HEK293 (cell line): ENCODE measurements around the gene UCP3.

Experiments
- CTCF ChIA-PET: fragments of 350-600 bp; formaldehyde crosslinking; extraction: SDS; loops from one replicate; lab custom pipeline; 2021; ENCODE audit warnings: antibody characterized with exemption; lab: Yijun Ruan, JAX
- POLR2A ChIA-PET: fragments of 300-600 bp; formaldehyde crosslinking; extraction: SDS; loops from one replicate; lab custom pipeline; 2020; ENCODE audit warnings: antibody characterized with exemption, inconsistent platforms; lab: Yijun Ruan, JAX
- H3K27ac ChIP-seq: fragments of 200-500 bp; sonication (Bioruptor generic); 2 replicates; pipeline ENCODE4 v1.5.1; 2014; ENCODE audit warnings: low read depth, low read length, control low read depth, inconsistent platforms; ENCODE audit errors: extremely low read depth
- H3K36me3 ChIP-seq, 2 experiments: fragments of 200-500 bp in 1 of 2; sonication (Bioruptor generic) in 1 of 2; 1 replicate in 1 of 2; 2 replicates in 1 of 2; pipeline ENCODE4 v1.5.1; 2014 to 2017; ENCODE audit warnings: inconsistent platforms in 2 of 2, low read length in 2 of 2; ENCODE audit not compliant: control insufficient read depth in 2 of 2, insufficient read depth in 1 of 2
- H3K4me1 ChIP-seq: fragments of 200-500 bp; sonication (Bioruptor generic); 2 replicates; pipeline ENCODE4 v1.5.1; 2014; ENCODE audit warnings: mild to moderate bottlenecking, low read length, inconsistent platforms; ENCODE audit not compliant: control insufficient read depth, insufficient read depth
- H3K4me3 ChIP-seq: 2 replicates; pipeline ENCODE4 v1.5.1; 2011; ENCODE audit warnings: low read depth, mild to moderate bottlenecking, control low read depth, low read length, moderate library complexity
- H3K9me3 ChIP-seq: fragments of 200-500 bp; sonication (Bioruptor generic); 2 replicates; pipeline ENCODE4 v1.5.1; 2014; ENCODE audit warnings: low read depth, low read length, inconsistent platforms; ENCODE audit not compliant: control insufficient read depth, insufficient read depth
- GFI1B ChIP-seq: fragments of 450-650 bp; formaldehyde crosslinking; IDR thresholded peaks from 2 replicates; pipeline ENCODE4 v1.5.1; 2016; ENCODE audit warnings: missing biosample characterization, missing genetic modification characterization
- KLF17 ChIP-seq: fragments of 450-650 bp; formaldehyde crosslinking; IDR thresholded peaks from 2 replicates; pipeline ENCODE4 v1.5.1; 2016; ENCODE audit warnings: missing biosample characterization, missing genetic modification characterization
- ZNF433 ChIP-seq: fragments of 450-650 bp; formaldehyde crosslinking; IDR thresholded peaks from 2 replicates; pipeline ENCODE4 v1.5.1; 2016; ENCODE audit warnings: missing biosample characterization, missing genetic modification characterization, low read depth
- ZNF514 ChIP-seq: fragments of 450-650 bp; formaldehyde crosslinking; IDR thresholded peaks from 2 replicates; pipeline ENCODE4 v1.5.1; 2016; ENCODE audit warnings: missing biosample characterization, missing genetic modification characterization
- ZNF549 ChIP-seq: fragments of 450-650 bp; IDR thresholded peaks from 2 replicates; pipeline ENCODE4 v1.5.1; 2018; ENCODE audit warnings: missing biosample characterization, missing genetic modification characterization, mild to moderate bottlenecking, inconsistent platforms, moderate library complexity
- ZNF558 ChIP-seq: fragments of 450-650 bp; formaldehyde crosslinking; IDR thresholded peaks from 2 replicates; pipeline ENCODE4 v1.5.1; 2016; ENCODE audit warnings: missing biosample characterization, missing genetic modification characterization
- ZNF626 ChIP-seq: fragments of 450-650 bp; sonication (Bioruptor Pico); formaldehyde crosslinking; IDR thresholded peaks from 2 replicates; pipeline ENCODE4 v1.5.1; 2018; ENCODE audit warnings: missing biosample characterization, missing genetic modification characterization, inconsistent platforms
- ZNF792 ChIP-seq: fragments of 450-650 bp; formaldehyde crosslinking; IDR thresholded peaks from 2 replicates; pipeline ENCODE4 v1.5.1; 2016; ENCODE audit warnings: missing biosample characterization, missing genetic modification characterization
- TF ChIP-seq, protein P1 (sequence below): fragments of 450-650 bp; formaldehyde crosslinking; conservative IDR thresholded peaks from 2 replicates; pipeline ENCODE4 v1.5.1; 2016; ENCODE audit warnings: low read depth, missing biosample characterization, missing genetic modification characterization
- TF ChIP-seq, protein P2 (sequence below): fragments of 450-650 bp; formaldehyde crosslinking; conservative IDR thresholded peaks from 2 replicates; pipeline ENCODE4 v1.5.1; 2016; ENCODE audit warnings: low read depth, missing biosample characterization, missing genetic modification characterization
- TF ChIP-seq, protein P3 (sequence below): fragments of 450-650 bp; formaldehyde crosslinking; IDR thresholded peaks from 2 replicates; pipeline ENCODE4 v1.5.1; 2016; ENCODE audit warnings: missing biosample characterization, missing genetic modification characterization
- TF ChIP-seq, protein P4 (sequence below): fragments of 450-650 bp; formaldehyde crosslinking; IDR thresholded peaks from 2 replicates; pipeline ENCODE4 v1.5.1; 2016; ENCODE audit warnings: missing biosample characterization, missing genetic modification characterization, borderline replicate concordance

UCP3 gene

GRCh38 chr11:74002832-74003231, 6.1 kb downstream of the UCP3 start:
- POLR2A ChIA-PET = no interaction called here
- no peak for TF ChIP-seq ZNF626 (tag by site-specific recombination)
- TF ChIP-seq ZNF514 (tag by site-specific recombination) = no peak
- TF ChIP-seq, protein P1, sequence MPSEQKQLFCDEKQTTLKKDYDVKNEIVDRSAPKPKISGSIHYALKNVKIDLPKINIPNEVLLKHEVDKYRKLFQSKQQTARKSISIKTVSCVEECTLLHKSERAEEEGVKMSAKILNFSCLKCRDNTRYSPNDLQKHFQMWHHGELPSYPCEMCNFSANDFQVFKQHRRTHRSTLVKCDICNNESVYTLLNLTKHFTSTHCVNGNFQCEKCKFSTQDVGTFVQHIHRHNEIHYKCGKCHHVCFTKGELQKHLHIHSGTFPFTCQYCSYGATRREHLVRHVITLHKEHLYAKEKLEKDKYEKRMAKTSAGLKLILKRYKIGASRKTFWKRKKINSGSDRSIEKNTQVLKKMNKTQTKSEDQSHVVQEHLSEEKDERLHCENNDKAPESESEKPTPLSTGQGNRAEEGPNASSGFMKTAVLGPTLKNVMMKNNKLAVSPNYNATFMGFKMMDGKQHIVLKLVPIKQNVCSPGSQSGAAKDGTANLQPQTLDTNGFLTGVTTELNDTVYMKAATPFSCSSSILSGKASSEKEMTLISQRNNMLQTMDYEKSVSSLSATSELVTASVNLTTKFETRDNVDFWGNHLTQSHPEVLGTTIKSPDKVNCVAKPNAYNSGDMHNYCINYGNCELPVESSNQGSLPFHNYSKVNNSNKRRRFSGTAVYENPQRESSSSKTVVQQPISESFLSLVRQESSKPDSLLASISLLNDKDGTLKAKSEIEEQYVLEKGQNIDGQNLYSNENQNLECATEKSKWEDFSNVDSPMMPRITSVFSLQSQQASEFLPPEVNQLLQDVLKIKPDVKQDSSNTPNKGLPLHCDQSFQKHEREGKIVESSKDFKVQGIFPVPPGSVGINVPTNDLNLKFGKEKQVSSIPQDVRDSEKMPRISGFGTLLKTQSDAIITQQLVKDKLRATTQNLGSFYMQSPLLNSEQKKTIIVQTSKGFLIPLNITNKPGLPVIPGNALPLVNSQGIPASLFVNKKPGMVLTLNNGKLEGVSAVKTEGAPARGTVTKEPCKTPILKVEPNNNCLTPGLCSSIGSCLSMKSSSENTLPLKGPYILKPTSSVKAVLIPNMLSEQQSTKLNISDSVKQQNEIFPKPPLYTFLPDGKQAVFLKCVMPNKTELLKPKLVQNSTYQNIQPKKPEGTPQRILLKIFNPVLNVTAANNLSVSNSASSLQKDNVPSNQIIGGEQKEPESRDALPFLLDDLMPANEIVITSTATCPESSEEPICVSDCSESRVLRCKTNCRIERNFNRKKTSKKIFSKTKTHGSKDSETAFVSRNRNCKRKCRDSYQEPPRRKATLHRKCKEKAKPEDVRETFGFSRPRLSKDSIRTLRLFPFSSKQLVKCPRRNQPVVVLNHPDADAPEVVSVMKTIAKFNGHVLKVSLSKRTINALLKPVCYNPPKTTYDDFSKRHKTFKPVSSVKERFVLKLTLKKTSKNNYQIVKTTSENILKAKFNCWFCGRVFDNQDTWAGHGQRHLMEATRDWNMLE (tag by site-specific recombination) = no peak
- TF ChIP-seq, protein P2, sequence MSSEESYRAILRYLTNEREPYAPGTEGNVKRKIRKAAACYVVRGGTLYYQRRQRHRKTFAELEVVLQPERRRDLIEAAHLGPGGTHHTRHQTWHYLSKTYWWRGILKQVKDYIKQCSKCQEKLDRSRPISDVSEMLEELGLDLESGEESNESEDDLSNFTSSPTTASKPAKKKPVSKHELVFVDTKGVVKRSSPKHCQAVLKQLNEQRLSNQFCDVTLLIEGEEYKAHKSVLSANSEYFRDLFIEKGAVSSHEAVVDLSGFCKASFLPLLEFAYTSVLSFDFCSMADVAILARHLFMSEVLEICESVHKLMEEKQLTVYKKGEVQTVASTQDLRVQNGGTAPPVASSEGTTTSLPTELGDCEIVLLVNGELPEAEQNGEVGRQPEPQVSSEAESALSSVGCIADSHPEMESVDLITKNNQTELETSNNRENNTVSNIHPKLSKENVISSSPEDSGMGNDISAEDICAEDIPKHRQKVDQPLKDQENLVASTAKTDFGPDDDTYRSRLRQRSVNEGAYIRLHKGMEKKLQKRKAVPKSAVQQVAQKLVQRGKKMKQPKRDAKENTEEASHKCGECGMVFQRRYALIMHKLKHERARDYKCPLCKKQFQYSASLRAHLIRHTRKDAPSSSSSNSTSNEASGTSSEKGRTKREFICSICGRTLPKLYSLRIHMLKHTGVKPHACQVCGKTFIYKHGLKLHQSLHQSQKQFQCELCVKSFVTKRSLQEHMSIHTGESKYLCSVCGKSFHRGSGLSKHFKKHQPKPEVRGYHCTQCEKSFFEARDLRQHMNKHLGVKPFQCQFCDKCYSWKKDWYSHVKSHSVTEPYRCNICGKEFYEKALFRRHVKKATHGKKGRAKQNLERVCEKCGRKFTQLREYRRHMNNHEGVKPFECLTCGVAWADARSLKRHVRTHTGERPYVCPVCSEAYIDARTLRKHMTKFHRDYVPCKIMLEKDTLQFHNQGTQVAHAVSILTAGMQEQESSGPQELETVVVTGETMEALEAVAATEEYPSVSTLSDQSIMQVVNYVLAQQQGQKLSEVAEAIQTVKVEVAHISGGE (tag by site-specific recombination) = no peak
- no peak for TF ChIP-seq ZNF549 (tag by site-specific recombination)
- TF ChIP-seq GFI1B (tag by site-specific recombination) = no peak
- no peak for TF ChIP-seq ZNF433
- TF ChIP-seq KLF17 (tag by site-specific recombination) = no peak
- TF ChIP-seq, protein P3, sequence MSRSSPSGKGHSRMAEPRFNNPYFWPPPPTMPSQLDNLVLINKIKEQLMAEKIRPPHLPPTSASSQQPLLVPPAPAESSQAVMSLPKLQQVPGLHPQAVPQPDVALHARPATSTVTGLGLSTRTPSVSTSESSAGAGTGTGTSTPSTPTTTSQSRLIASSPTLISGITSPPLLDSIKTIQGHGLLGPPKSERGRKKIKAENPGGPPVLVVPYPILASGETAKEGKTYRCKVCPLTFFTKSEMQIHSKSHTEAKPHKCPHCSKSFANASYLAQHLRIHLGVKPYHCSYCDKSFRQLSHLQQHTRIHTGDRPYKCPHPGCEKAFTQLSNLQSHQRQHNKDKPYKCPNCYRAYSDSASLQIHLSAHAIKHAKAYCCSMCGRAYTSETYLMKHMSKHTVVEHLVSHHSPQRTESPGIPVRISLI = no peak
- TF ChIP-seq ZNF558 = no peak
- TF ChIP-seq ZNF792 = no peak
- TF ChIP-seq, protein P4, sequence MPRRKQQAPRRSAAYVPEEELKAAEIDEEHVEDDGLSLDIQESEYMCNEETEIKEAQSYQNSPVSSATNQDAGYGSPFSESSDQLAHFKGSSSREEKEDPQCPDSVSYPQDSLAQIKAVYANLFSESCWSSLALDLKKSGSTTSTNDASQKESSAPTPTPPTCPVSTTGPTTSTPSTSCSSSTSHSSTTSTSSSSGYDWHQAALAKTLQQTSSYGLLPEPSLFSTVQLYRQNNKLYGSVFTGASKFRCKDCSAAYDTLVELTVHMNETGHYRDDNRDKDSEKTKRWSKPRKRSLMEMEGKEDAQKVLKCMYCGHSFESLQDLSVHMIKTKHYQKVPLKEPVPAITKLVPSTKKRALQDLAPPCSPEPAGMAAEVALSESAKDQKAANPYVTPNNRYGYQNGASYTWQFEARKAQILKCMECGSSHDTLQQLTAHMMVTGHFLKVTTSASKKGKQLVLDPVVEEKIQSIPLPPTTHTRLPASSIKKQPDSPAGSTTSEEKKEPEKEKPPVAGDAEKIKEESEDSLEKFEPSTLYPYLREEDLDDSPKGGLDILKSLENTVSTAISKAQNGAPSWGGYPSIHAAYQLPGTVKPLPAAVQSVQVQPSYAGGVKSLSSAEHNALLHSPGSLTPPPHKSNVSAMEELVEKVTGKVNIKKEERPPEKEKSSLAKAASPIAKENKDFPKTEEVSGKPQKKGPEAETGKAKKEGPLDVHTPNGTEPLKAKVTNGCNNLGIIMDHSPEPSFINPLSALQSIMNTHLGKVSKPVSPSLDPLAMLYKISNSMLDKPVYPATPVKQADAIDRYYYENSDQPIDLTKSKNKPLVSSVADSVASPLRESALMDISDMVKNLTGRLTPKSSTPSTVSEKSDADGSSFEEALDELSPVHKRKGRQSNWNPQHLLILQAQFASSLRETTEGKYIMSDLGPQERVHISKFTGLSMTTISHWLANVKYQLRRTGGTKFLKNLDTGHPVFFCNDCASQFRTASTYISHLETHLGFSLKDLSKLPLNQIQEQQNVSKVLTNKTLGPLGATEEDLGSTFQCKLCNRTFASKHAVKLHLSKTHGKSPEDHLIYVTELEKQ (tag by site-specific recombination) = no peak
- TF ChIP-seq, all 188 proteins: peak for 0
- CTCF ChIA-PET = interaction anchor here (1.0 kb wide), 1 partner anchor 11 kb away, joined by 3 read pairs; no protein-coding TSS in a partner anchor
- Histone ChIP-seq H3K9me3 (no peaks in the 10 kb centered on the region), H3K27ac (no peak overlapping the region), H3K4me1 (no peaks in the 10 kb centered on the region), H3K36me3 (peaks cover 0 to 13% of the 10 kb centered on the region in 2 experiments; a peak in 1 of 3 replicates), H3K4me3 (no peak overlapping the region)
